ENCODE results near the gene ARHGAP25. TPM values are rescaled to one million over a fixed set of nuclear protein-coding genes. Genes with fewer than 3 reads are reported as not detected.
A peak's percentile ranks its signal among the peaks of the same experiment; 100 is the strongest.

The ARHGAP25 gene
- total RNA-seq, 1 donor from 2014 or later, result 0.43 TPM

DNA sequence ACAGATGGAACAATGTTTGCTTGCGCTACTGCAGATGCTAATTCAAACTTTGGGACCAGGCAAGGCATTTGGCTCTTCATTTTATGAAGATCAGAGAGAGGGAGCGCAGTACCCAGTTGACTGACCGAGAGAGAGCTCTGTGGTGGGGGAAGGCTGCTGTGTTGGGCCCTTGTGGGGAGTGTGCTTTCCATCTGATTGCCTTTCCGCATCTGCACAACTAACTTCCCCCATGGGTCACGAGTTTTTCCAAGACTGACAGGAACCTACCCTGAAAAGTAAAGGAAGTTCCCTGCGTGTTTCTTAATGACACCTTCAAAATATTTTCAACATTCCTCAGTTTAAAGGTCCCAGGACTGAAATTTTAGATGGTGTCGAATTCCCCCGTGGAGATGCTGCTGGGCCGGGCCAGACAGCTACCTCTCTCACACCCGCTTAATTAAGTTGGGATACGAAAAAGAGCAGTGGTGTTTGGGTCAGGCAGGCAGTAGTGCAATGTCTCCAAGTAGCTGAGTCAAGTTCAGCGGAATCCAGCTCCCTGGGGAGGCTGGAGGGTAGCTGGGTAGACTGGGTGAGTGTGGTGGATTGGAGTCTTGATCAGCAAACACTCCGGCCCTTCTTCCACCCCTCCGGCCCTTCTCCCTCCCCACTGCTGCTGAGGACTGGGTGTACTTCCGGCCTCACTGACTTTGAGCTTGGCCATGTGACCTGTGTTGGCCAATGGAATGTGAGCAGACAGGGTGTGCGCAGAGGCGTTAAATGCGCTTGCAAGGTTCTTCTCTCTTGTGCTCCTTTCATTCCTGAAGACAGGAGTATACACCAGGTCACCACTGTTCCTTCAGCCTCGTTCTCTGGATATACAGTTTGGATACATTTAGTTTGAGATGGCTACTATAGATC lies 2.3 kb upstream of the ARHGAP25 start:
- Mint-ChIP-seq H3K4me1 (ENCODE audit: unreplicated experiment) (no peaks in the 10 kb centered on the region), H3K27ac (ENCODE audit: unreplicated experiment) (no peak overlapping the region), H3K4me3 (ENCODE audit: unreplicated experiment) (no peak overlapping the region), H3K36me3 (ENCODE audit: unreplicated experiment) (no peaks in the 10 kb centered on the region), H3K27me3 (ENCODE audit: unreplicated experiment) (peaks cover 6% of the 10 kb centered on the region), H3K9me3 (ENCODE audit: unreplicated experiment) (no peaks in the 10 kb centered on the region)
- TF ChIP-seq, protein P1, sequence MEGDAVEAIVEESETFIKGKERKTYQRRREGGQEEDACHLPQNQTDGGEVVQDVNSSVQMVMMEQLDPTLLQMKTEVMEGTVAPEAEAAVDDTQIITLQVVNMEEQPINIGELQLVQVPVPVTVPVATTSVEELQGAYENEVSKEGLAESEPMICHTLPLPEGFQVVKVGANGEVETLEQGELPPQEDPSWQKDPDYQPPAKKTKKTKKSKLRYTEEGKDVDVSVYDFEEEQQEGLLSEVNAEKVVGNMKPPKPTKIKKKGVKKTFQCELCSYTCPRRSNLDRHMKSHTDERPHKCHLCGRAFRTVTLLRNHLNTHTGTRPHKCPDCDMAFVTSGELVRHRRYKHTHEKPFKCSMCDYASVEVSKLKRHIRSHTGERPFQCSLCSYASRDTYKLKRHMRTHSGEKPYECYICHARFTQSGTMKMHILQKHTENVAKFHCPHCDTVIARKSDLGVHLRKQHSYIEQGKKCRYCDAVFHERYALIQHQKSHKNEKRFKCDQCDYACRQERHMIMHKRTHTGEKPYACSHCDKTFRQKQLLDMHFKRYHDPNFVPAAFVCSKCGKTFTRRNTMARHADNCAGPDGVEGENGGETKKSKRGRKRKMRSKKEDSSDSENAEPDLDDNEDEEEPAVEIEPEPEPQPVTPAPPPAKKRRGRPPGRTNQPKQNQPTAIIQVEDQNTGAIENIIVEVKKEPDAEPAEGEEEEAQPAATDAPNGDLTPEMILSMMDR (IDR thresholded peaks at IDR 0.05), result no peak
- DNase-seq (ENCODE audit: extremely low spot score, unreplicated experiment), result no peak

- Mint-ChIP-seq H3K4me1 (ENCODE audit: unreplicated experiment) (no peaks in the 10 kb centered on the region), H3K27ac (ENCODE audit: unreplicated experiment) (no peak overlapping the region), H3K4me3 (ENCODE audit: unreplicated experiment) (no peak overlapping the region), H3K36me3 (ENCODE audit: unreplicated experiment) (no peaks in the 10 kb centered on the region), H3K27me3 (ENCODE audit: unreplicated experiment) (peaks cover 4% of the 10 kb centered on the region), H3K9me3 (ENCODE audit: unreplicated experiment) (no peaks in the 10 kb centered on the region)
- TF ChIP-seq, protein P1 (IDR thresholded peaks at IDR 0.05), result no peak
- no peak for DNase-seq (ENCODE audit: extremely low spot score, unreplicated experiment)
These were observed 1.2 kb upstream of the ARHGAP25 start for GRCh38 chr2:68733365-68733764.

- DNase-seq (ENCODE audit: extremely low spot score, unreplicated experiment), result no peak
- Mint-ChIP-seq H3K27me3 (ENCODE audit: unreplicated experiment) (peaks cover 4% of the 10 kb centered on the region), H3K27ac (ENCODE audit: unreplicated experiment) (no peak overlapping the region), H3K9me3 (ENCODE audit: unreplicated experiment) (no peaks in the 10 kb centered on the region), H3K4me1 (ENCODE audit: unreplicated experiment) (no peaks in the 10 kb centered on the region), H3K36me3 (ENCODE audit: unreplicated experiment) (no peaks in the 10 kb centered on the region), H3K4me3 (ENCODE audit: unreplicated experiment) (no peak overlapping the region)
- TF ChIP-seq, protein P1 (IDR thresholded peaks at IDR 0.05), result no peak
These were observed 435 bp upstream of the ARHGAP25 start for GRCh38 chr2:68734176-68734575.

- H3K27ac Mint-ChIP-seq (ENCODE audit: unreplicated experiment), result no peak overlapping the region
These were observed 1.5 kb downstream of the ARHGAP25 start for GRCh38 chr2:68736086-68736485.

DNA sequence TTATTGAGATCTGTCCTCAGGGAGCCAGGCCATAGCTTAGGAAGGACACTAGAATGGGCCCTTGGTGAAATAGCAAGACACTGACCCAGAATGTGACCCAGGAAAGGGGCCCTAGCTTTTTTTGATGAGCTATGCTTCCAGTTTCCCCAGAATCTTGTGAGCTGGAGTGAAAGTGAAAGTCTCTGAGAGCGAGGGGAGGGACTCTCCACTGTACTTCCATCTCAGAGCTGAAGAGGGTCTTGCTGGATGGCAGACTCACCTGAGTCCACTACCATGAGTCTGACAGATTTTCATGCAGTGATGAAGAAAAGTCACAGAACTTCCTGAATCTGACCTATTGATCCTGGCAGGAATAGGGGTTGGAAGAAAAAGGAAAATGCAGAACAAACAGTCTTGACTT lies 3.1 kb downstream of the ARHGAP25 start:
- H3K4me3 Mint-ChIP-seq (ENCODE audit: unreplicated experiment), result no peak overlapping the region
- H3K27me3 Mint-ChIP-seq (ENCODE audit: unreplicated experiment), result peaks cover 14% of the 10 kb centered on the region
- H3K36me3 Mint-ChIP-seq (ENCODE audit: unreplicated experiment), result no peaks in the 10 kb centered on the region
- H3K4me1 Mint-ChIP-seq (ENCODE audit: unreplicated experiment), result no peaks in the 10 kb centered on the region
- H3K9me3 Mint-ChIP-seq (ENCODE audit: unreplicated experiment), result no peaks in the 10 kb centered on the region
- H3K27ac Mint-ChIP-seq (ENCODE audit: unreplicated experiment), result no peak overlapping the region
- DNase-seq (ENCODE audit: extremely low spot score, unreplicated experiment), result peak; percentile 19
- TF ChIP-seq, protein P1 (IDR thresholded peaks at IDR 0.05), result no peak

More at GRCh38 chr2:68736086-68736485, 1.5 kb downstream of the ARHGAP25 start:
- Mint-ChIP-seq H3K9me3 (ENCODE audit: unreplicated experiment) (no peaks in the 10 kb centered on the region), H3K27me3 (ENCODE audit: unreplicated experiment) (peaks cover 10% of the 10 kb centered on the region), H3K4me1 (ENCODE audit: unreplicated experiment) (no peaks in the 10 kb centered on the region), H3K36me3 (ENCODE audit: unreplicated experiment) (no peaks in the 10 kb centered on the region), H3K4me3 (ENCODE audit: unreplicated experiment) (no peak overlapping the region)
- TF ChIP-seq, protein P1 (IDR thresholded peaks at IDR 0.05), result no peak
- DNase-seq (ENCODE audit: extremely low spot score, unreplicated experiment), result no peak
